HG03103 (cell line): Measurements from ENCODE around the gene LPXN.
A peak's percentile ranks its signal among the peaks of the same experiment; 100 is the strongest.
"Not testable (repeated sequence)": the region's sequence is repeated elsewhere in the genome, so short reads cannot be mapped to it uniquely, and the experiment has no call there.

ENCODE experiments used
- ATAC-seq: cut with Tn5 transposase; IDR thresholded peaks from one replicate; pipeline ENCODE4 v1.9.1; 2021; ENCODE audit warnings: low read depth; ENCODE audit not compliant: unreplicated experiment

The LPXN gene

GRCh38 chr11:58579192-58580129 is 3.8 kb upstream of the LPXN start:
- ATAC-seq = peak; percentile 37

GRCh38 chr11:58578635-58579191 is 3.1 kb upstream of the LPXN start, which contains the start of gene ZFP91:
Gene ZFP91, plus strand, starts transcription at chr11:58579063. Its CDS starts 219 bp downstream, at chr11:58579282.
- peak; percentile 34 for ATAC-seq

DNA sequence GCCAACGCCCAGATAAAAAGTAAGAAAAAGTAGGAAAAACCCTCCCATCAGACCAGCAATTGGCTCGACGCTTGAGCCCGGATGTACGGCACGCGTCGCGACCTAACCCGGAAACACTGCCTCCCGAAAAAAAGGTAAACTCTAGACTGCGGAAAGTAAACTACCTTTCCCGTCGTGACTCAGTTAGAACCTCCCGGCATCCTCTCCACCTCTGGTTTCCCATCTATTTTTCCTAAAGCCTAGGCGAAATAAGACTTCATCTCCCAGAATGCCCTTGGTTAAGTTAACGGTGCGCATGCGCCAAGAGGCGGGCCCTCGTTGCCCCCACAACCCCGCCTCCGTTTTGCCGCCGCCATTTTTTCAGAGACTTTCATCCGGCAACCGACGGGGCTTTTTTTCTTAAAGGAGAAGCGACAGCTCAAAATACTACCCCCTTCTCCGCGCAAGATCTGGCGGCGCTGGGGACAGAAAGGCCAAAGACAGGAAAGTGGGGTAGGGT is 2.5 kb upstream of the LPXN start:
- ATAC-seq = peak; percentile 7

GRCh38 chr11:58577555-58578135 is 2.0 kb upstream of the LPXN start:
- ATAC-seq = peak; percentile 40

- no peak for ATAC-seq
Observed at GRCh38 chr11:58576887-58577471, 1.3 kb upstream of the LPXN start.

GRCh38 chr11:58574881-58575280 is 775 bp downstream of the LPXN start:
- no peak for ATAC-seq

- ATAC-seq = peak; percentile 26
Observed at GRCh38 chr11:58573451-58574104, 2.1 kb downstream of the LPXN start.

DNA sequence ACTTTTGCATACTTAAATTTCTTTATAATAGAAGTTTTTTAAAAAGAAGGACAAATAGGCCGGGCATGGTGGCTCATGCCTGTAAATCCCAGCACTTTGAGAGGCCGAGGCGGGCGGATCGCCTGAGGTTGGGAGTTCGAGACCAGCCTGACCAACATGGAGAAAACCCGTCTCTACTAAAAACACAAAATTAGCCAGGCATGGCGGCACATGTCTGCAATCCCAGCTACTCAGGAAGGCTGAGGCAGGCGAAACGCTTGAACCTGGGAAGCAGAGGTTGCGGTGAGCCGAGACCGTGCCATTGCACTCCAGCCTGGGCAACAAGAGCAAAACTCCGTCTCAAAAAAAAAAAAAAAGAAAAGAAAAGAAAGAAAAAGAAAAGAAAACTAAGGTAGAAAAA is 2.8 kb downstream of the LPXN start:
- not testable (repeated sequence) for ATAC-seq

DNA sequence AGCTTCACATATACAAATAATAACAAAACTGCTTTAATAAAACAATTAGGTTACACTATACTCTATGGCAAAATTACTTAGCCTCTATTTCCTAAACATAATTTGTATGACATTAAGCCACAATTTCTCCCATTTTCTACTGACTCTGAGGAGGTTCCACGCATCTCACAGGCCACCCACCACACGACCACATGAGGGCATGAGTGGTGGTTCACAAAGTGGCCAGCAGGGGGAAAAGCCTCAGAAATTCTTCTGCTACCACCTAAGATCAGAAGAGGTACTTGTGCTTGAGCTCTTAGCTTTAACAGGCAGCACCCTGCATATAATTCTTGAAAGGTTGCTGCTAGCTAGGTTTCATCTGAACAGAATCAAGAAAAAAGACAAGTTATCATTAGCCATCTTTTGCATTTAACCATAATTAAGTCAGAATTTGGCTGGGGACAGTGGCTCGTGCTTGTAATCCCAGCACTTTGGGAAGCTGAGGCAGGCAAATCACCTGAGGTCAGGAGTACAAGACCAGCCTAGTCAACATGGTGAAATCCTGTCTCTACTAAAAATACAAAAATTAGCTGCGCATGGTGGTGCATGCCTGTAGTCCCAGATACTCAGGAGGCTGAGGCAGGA is 7.7 kb downstream of the LPXN start:
- peak; percentile 97 for ATAC-seq

DNA sequence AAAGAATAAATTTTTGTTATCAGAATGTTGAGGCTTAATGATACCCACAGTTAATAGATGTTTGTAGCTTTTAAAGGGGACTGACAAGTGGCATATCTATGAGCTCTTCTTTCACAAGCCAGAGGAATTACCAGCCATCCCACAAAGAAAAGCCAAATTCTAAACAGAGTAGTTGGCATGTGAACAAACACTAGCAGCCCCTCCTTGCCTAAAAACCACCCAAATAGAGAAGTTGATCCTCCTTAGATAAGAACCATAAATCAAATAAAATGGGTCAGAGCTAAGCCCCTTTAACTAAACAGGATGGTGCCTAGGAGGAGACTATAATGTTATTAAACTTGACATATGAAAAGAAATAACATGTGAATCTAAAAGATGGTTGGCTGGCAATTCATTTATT is 11.4 kb downstream of the LPXN start:
- ATAC-seq = no peak

DNA sequence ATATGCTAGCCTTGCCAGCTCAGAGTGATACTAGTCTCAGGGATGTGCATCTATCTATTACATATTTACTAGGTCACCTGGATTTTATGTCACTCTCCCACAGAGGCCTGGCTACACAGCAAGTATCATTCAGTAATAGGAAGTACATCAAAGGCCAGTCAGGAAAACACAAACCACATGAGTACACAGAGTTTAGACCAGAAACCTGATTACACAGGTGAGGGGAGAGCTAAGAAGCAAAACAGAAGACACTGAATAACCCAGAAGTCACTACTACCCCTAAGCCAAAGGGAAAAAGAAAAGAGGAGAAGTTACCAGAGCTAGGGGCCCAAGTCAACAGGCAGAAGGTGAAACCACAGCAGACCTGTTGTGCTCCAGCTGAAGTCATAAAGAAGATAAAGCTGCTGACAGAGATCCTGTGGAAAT is 13.3 kb downstream of the LPXN start:
- ATAC-seq = peak; percentile 61

DNA sequence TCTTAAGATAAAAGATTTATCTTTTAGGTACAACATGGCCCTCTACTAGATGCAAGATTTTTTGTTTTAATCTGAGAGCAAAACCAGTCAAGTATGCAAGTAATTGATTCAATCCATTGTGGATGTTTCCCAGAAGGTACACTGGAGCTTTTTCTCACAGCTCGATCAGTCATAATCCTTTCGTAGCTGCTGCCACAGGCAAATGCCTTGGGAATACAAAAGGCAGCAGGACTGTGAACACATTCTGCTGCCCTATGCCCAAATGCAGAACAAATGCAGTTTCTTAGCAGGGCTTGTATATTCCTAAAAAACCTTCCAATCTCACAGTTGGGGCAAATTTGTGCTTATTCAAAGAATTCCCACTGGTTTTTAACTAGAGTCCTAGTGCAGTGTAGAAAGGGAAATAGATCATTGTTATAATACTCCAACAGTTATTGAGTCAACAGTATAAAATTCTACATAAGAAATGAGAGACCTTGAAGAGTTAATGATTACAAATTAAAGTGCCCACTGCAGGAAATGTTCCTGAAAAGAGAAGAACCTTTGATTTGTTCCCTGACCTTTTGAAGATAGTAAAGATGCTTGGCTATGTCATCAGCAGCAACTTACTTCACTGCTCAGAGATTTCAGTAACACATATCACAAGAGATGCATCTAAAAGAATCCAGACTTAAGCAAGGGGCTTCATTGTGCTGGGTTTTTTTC is 14.1 kb downstream of the LPXN start:
- no peak for ATAC-seq

- ATAC-seq = no peak
Observed at GRCh38 chr11:58560842-58561241, 14.8 kb downstream of the LPXN start.

GRCh38 chr11:58549644-58550043 is 26.0 kb downstream of the LPXN start:
- ATAC-seq = no peak

GRCh38 chr11:58546841-58547240 is 28.8 kb downstream of the LPXN start:
- no peak for ATAC-seq

DNA sequence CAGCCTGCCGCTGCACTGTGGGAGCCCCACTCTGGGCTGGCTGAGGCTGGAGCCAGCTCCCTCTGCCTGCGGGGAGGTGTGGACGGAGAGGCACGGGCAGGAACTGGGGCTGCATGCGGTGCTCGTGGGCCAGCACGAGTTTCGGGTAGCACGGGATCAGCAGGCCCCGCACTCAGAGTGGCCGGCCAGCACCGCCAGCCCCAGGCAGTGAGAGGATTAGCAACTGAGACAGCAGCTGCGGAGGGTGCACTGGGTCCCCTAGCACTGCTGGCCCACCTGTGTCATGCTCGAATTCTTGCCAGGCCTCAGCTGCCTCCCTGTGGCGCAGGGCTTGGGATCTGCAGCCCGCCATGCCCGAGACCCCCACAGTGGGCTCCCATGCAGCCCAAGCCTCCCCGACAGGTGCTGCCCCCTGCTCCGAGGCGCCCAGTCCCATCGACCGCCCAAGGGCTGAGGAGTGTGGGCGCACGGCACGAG is 43.8 kb downstream of the LPXN start:
- no peak for ATAC-seq

- ATAC-seq = no peak
Observed at GRCh38 chr11:58530236-58530635, 45.4 kb downstream of the LPXN start.

GRCh38 chr11:58527429-58527828 is 48.2 kb downstream of the LPXN start:
- ATAC-seq = no peak

DNA sequence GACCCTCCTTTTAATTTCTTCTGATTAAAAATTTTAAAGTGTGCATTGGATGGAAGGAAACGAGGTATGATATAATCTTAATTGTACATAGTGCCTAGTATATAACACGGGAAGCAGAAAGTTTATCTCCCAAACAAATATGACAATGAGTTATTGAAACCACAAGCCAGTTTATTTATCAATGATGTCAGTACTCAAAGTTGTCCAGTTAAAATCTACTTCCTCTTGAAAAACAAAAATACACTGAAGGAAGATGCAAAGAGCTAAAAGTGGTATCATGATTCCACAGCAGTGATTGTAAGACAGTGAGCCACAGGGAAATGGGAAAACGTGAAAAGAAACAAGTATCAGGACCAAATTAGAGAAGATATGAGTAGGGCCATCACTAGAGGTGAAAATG is 48.9 kb downstream of the LPXN start:
- no peak for ATAC-seq
